ENCODE data around the gene GTF3C5.
"Not testable (repeated sequence)": the region's sequence is repeated elsewhere in the genome, so short reads cannot be mapped to it uniquely, and the experiment has no call there.

Gene GTF3C5

GRCh38 chr9:133072210-133072609 is 41.4 kb downstream of the GTF3C5 start:
- not testable (repeated sequence) for DNase-seq

- DNase-seq = peak; percentile 35
Measured at GRCh38 chr9:133073086-133074014, 42.6 kb downstream of the GTF3C5 start.

- DNase-seq = no peak
Measured at GRCh38 chr9:133074111-133074651, 43.4 kb downstream of the GTF3C5 start.

- DNase-seq = no peak
Measured at GRCh38 chr9:133075925-133076630, 45.3 kb downstream of the GTF3C5 start.

- DNase-seq = no peak
Measured at GRCh38 chr9:133076691-133077090, 45.9 kb downstream of the GTF3C5 start.

DNA sequence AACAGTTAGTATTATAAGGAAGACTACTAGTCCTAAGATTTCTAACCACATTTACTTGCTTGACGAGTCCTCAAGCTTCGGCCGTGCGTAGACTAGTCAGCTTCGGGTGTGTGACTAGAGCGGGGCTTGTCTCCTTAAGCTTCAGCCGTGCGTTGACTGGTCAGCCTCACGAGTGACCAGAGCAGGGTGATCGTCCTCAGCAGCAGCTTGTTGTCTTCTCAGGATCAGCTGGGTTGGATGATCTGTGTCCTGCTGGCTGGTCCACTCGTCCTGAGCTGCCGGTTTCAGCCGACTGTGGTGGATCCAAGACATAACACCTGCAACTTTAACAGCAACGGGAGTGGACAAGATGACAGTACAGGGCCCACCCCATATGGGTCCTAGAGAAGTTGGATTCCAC is 47.7 kb downstream of the GTF3C5 start:
- no peak for DNase-seq

GRCh38 chr9:133080161-133080560 is 49.4 kb downstream of the GTF3C5 start:
- no peak for DNase-seq

DNA sequence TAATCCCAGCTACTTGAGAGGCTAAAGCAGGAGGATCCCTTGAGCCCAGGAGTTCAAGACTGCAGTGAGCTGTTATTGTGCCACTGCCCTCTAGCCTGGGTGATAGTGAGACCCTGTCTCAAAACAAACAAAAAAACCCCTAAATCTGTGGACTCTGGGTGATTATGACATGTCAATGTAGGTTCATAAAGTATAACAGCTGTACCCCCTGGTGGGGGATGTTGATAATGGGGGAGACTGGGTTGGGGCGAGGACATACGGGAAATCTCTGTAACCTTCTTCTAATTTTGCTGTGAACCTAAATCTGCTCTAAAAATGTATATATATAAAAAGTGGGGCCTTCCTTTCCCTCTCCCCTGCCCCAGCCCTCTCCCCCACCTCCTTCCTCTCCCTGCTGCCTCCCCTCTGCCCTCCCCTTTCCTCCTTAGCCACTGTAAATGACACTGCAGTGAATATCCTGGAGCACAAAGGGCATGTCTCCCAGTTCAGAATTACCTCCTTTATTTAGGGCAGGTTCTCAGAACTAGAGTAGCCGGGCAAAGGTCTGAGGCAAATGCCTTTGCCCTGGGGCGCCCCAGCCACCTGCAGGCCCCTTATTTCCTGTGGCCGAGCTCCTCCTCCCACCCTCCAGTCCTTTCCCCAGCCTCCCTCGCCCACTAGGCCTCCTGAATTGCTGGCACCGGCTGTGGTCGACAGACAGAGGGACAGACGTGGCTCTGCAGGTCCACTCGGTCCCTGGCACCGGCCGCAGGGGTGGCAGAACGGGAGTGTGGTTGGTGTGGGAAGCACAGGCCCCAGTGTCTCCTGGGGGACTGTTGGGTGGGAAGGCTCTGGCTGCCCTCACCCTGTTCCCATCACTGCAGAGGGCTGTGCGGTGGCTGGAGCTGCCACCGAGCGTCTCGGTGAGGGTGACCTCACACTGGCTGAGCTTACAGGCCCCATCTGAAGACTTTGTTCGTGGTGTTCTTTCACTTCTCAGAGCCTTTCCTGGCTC is 50.3 kb downstream of the GTF3C5 start:
- DNase-seq = not testable (repeated sequence)

DNA sequence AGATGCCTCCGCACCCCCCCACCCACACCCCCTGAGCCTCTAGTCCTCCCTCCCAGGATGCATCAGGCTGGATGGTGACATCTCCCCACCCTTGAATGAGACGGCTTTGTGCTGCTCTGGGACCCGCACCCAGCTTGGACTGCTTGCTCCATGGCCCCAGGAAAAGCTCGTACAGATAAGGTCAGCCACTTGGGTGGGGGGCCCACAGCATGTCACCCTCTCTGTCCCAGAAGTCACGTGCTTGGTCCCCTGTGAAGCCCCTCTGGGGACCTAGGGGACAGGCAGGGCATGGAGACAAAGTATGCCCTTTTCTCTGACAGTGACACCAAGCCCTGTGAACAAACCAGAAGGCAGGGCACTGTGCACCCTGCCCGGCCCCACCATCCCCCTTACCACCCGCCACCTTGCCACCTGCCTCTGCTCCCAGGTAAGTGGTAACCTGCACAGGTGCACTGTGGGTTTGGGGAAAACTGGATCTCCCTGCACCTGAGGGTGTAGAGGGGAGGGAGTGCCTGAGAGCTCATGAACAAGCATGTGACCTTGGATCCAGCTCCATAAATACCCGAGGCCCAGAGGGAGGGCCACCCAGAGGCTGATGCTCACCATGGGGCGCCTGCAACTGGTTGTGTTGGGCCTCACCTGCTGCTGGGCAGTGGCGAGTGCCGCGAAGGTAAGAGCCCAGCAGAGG is 51.3 kb downstream of the GTF3C5 start:
- not testable (repeated sequence) for DNase-seq

- DNase-seq = not testable (repeated sequence)
Measured at GRCh38 chr9:133083688-133084087, 52.9 kb downstream of the GTF3C5 start.

- DNase-seq = not testable (repeated sequence)
Measured at GRCh38 chr9:133086212-133086860, 55.5 kb downstream of the GTF3C5 start.

DNA sequence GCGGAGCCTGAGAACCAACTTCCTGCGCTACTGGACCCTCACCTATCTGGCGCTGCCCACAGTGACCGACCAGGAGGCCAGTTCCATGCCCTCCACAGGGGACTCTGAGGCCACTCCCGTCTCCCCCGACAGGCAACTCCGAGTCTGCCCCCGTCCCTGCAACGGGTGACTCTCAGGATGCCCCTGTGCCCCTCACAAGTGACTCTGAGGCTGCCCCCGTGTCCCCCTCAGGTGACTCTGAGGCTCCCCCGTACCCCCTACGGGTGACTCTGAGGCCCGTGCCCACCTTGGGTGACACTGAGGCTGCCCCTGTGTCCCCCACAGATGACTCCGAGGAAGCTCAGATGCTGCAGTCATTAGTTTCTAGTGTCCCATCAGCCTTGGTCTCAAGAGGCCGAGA is 56.1 kb downstream of the GTF3C5 start:
- no peak for DNase-seq

DNA sequence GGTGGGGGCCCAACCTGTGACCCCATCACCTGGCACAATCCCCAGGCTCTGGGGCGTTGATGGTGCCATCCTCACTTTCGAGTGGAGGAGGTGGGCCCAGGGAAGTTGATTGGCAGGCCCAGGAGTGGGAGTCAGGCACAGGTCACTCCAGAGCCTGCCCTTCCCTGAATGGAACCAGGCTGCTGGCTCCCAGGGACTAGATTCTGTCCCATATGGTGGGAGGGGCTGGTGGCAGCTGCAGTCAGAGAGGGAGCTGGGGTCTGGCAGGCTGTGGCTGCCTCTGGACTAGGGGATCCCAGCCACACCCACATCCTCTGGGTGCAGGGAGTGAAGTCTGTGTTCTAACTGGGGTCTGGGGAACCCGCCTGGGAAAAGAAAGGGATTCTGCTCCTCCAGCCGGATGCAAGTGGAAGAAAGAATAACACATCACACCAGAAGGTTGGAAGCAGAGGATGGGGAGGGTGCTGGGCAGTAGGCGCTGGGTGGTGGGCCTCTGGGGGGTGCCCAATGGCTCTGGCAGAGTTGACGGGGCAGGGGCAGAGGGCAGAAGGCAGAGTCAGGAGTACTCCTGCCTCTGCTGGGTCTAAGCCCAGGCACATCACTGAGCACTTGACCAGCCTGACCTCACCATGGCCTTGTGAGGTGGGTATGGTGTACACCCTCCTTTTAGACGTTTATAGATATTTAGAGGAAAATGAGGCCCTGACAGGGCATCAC is 56.8 kb downstream of the GTF3C5 start:
- no peak for DNase-seq

DNA sequence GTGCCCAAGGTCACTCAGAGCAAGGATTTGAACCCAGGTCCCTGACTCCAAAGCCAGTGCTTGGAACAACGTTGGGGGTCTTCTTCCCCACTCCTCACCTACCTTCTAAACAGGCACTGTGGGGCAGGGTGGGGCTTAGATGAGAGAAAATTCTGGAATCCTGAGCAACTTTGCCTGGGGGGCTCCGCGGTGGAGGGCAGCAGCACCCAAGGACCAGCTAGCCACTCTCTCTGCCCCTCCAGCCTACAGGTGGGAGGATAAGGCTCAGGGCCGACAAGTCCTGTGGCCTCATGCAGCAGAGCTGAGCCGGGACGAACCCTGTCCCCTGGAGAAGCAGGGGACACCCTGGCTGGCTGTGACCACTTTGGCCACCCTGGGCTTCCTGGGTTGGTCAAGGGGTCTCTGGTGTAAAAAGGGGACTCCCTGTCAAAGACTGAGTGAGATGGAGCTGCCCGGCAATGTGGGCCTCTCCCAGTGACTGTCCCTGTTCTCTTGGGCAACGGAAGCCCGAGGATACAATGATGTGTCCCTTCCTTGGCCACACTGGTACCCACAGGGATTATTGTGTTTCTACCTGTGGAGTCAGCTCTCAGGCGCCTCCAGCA is 57.5 kb downstream of the GTF3C5 start:
- no peak for DNase-seq

DNA sequence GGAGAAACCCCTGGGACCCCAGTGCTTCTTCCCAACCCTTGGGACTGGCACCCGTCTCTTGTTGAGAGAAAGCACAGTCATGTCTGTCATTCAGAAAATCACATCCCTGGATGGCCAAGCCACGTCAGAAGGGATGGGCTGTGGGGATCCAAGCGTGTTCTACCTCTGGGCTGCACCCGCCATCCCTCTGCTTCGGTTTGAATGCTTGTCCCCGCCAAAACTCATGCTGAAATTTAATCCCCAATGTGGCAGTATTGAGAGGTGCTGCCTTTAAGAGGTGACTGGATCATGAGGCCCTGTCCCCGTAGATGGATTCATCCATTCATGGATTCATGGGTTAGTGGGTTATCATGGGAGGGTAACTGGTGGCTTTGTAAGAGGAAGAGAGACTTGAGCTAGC is 58.0 kb downstream of the GTF3C5 start:
- DNase-seq = no peak

GRCh38 chr9:133089271-133089671 is 58.5 kb downstream of the GTF3C5 start:
- no peak for DNase-seq

DNA sequence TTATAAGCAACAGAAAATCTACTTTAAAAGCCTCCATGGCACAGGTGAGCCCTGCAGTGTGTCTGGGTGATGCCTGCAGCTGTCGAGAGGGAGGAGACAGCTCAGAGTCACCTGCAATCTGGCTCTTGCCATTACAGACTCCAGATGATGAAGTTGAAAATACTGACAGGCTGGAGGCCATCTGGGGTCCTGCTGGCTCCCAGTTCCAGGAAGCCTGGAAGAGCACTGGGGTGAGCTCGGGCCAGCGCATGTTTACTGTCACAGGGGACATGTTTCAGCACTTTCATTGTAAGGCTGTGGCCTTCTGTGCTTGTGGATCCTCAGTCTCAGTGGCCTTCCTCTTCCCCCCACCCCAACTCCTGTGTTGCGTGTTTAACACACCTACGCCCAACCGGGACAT is 59.4 kb downstream of the GTF3C5 start:
- DNase-seq = no peak

- no peak for DNase-seq
Measured at GRCh38 chr9:133090752-133091385, 60.1 kb downstream of the GTF3C5 start.

GRCh38 chr9:133094351-133094750 is 63.6 kb downstream of the GTF3C5 start:
- not testable (repeated sequence) for DNase-seq
